Cardiac muscle cell (in vitro differentiated cells and primary cell): ENCODE results near the gene C10orf105. TPM values are rescaled to one million over a fixed set of nuclear protein-coding genes. Genes with fewer than 3 reads are reported as not detected.

Experiments
- DNase-seq, 2 donors: peaks; one replicate each; pipeline versions ENCODE4 v3.0.0 to v3.0.0-alpha.2; 2010 to 2017; ENCODE audit warnings: low read depth in 1 of 2, low spot score in 1 of 2
- H3K27ac ChIP-seq: fragments of 200-600 bp; sonication (generic); 2 replicates; pipeline ENCODE4 v1.5.1; 2016
- H3K27me3 ChIP-seq: fragments of 200-600 bp; sonication (generic); 2 replicates; pipeline ENCODE4 v1.6.0; 2016; ENCODE audit warnings: control low read depth
- H3K36me3 ChIP-seq: fragments of 200-600 bp; sonication (generic); 2 replicates; pipeline ENCODE4 v1.5.1; 2016; ENCODE audit warnings: control low read depth
- H3K4me1 ChIP-seq: fragments of 200-600 bp; sonication (generic); 2 replicates; pipeline ENCODE4 v1.8.1; 2017; ENCODE audit warnings: low read depth, mild to moderate bottlenecking, mixed run types
- H3K4me3 ChIP-seq: fragments of 200-600 bp; sonication (generic); 2 replicates; pipeline ENCODE4 v1.5.1; 2016; ENCODE audit warnings: mild to moderate bottlenecking
- H3K9me3 ChIP-seq: fragments of 200-600 bp; sonication (generic); 2 replicates; pipeline ENCODE4 v1.5.1; 2017; ENCODE audit warnings: low read depth, mild to moderate bottlenecking, control low read depth
- polyA plus RNA-seq: library from polyadenylated mRNA; unstranded; fragments of >200 nt; fragmentation: Nextera tagmentation; extraction: Ambion mirVana; gene quantifications from 2 replicates; pipeline ENCODE4 v1.2.1, GENCODE V29; 2016
- total RNA-seq: library from RNA; depleted of rRNA; stranded (reverse); fragments of >200 nt; gene quantifications from 2 replicates; pipeline ENCODE4 v1.2.3, GENCODE V29; 2016
- TF ChIP-seq, protein P1 (sequence below): IDR thresholded peaks from 2 replicates; pipeline ENCODE4 v1.5.1; 2012; ENCODE audit warnings: low read depth, mild to moderate bottlenecking, low read length

C10orf105 gene
- total and polyA plus RNA-seq, 2 experiments from 2014 or later: 0.03 TPM; not detected in 1

DNA sequence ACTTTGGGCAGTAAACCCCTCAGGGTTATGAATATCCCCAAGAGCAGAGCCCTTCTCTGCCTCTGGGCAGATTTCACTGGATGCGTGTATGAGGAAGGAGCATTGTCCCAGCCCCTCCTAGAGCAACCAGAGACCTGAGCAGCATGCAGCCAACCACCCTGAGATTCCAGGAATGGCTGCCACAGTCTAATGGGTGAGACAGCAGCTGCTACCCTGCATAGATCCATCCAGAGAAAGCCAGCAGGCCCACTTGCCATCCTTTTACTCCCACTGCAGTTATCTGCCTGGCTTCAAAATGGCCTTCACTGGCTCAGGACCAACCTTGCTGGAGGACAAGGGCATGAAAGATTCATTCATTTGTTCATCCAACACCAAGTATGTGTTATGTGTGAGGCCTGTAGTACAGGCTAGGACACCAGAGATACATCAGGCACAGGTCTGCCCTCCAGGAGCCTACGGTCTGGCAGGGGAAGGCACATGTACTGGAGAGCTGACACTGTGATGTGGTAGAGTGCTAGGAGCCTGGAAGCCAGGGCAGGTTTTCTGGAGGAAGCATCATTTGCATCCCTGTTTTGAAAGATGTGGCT, 26.2 kb upstream of the C10orf105 start:
- no peak overlapping the region for H3K4me3 ChIP-seq
- H3K27me3 ChIP-seq: no peaks in the 10 kb centered on the region
- no peaks in the 10 kb centered on the region for H3K9me3 ChIP-seq
- TF ChIP-seq, protein P1, sequence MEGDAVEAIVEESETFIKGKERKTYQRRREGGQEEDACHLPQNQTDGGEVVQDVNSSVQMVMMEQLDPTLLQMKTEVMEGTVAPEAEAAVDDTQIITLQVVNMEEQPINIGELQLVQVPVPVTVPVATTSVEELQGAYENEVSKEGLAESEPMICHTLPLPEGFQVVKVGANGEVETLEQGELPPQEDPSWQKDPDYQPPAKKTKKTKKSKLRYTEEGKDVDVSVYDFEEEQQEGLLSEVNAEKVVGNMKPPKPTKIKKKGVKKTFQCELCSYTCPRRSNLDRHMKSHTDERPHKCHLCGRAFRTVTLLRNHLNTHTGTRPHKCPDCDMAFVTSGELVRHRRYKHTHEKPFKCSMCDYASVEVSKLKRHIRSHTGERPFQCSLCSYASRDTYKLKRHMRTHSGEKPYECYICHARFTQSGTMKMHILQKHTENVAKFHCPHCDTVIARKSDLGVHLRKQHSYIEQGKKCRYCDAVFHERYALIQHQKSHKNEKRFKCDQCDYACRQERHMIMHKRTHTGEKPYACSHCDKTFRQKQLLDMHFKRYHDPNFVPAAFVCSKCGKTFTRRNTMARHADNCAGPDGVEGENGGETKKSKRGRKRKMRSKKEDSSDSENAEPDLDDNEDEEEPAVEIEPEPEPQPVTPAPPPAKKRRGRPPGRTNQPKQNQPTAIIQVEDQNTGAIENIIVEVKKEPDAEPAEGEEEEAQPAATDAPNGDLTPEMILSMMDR: no peak
- H3K4me1 ChIP-seq: peaks cover 24% of the 10 kb centered on the region
- no peak for DNase-seq
- H3K36me3 ChIP-seq: no peaks in the 10 kb centered on the region
- peak overlapping the region; percentile 86 for H3K27ac ChIP-seq

DNA sequence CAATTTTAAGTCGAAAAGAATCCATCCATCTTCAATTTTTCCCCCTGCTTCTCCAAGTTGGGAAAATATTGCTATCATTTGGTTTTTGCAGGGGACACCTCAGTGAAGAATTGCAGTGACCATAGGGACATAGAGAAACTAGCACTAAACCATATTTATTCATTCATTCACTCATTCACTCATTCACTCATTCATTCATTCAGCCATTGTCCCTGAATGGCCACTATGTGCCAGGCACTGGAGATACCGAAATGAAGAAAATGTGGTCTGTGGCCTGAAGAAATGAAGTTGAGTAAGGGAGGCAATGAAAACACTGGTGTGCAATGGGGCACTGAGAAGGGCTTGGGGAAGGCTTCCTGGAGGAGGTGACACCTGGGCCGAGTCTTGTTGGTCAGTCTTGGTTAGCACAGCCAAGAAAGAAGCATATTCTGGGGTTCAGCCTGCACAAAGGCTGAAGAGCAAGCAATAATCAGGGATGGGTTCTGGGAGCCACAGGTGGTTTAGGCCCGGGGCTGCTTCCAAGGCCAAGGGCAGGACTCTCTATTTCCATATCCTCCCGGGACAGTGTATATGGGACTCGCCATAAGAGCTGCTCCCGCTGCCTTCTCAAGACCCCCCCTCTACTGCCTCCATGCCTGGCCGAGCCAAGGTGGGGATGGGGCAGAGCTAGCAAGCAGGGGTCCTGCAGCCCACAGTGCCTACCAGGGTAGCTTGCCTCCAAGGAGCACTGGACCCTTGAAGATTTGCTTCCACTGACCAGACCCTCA, 25.5 kb upstream of the C10orf105 start:
- H3K4me3 ChIP-seq: no peak overlapping the region
- no peaks in the 10 kb centered on the region for H3K36me3 ChIP-seq
- no peaks in the 10 kb centered on the region for H3K27me3 ChIP-seq
- H3K4me1 ChIP-seq: peaks cover 24% of the 10 kb centered on the region
- no peak for DNase-seq
- TF ChIP-seq, protein P1: no peak
- H3K9me3 ChIP-seq: no peaks in the 10 kb centered on the region
- peak overlapping the region; percentile 86 for H3K27ac ChIP-seq

DNA sequence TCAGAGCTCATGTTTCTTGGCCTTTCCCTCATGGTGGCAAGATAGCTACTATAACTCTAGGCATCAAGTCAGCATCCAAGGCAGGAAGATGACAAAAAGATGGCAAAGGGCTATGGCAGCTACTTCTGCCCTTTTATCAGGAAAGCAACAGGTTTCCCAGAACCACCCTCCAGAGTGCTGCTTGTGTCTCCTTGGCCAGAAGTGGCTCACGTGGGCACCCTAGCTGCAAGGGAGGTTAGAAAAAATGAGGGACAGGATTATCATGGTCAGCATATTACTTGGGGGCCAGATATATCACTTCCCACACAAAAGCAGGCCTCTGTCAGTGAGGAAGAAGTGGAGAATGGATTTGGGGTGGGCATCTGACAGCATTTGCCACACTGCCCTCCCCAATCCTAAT, 24.3 kb upstream of the C10orf105 start:
- Histone ChIP-seq H3K27me3 (no peaks in the 10 kb centered on the region), H3K4me3 (no peak overlapping the region), H3K36me3 (no peaks in the 10 kb centered on the region), H3K9me3 (no peaks in the 10 kb centered on the region), H3K27ac (no peak overlapping the region), H3K4me1 (peaks cover 22% of the 10 kb centered on the region)
- no peak for DNase-seq
- TF ChIP-seq, protein P1: no peak

DNA sequence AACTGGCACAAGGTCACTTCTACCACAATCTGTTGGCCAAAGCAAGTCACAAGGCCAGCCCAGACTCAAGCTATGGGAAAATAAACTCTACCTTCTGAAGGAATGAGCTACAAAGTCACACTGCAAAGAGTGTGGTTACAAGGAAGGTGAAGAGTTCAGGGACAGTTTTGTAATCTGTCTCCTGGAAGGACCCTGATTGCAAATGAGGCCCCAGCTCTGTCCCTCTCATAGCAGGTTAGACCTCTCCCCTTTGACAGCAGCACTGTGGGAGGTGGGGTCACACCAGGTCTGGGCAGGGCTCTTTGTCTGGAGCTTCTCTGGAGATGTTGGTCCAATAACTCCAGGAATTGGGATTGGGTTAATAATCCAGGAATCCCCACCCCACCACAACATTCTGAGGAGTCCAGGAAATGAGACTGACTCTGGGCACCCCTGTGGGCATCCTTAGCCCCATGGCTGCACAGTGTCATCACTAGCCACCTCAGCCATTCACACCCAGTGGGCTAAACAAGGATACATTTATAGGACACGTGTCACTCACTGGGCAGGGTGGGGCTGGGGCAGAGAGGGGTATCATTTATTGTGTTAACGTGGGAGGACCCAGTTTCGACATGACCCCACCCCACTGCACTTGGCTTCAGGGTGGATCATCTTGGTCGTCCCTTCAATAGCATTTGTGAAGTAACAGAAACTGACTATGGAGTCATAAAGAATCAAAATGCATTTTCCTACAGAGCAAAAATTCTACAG, 23.7 kb upstream of the C10orf105 start:
- Histone ChIP-seq H3K27me3 (no peaks in the 10 kb centered on the region), H3K4me3 (no peak overlapping the region), H3K36me3 (no peaks in the 10 kb centered on the region), H3K4me1 (peaks cover 21% of the 10 kb centered on the region), H3K9me3 (no peaks in the 10 kb centered on the region), H3K27ac (no peak overlapping the region)
- no peak for DNase-seq
- TF ChIP-seq, protein P1: no peak

DNA sequence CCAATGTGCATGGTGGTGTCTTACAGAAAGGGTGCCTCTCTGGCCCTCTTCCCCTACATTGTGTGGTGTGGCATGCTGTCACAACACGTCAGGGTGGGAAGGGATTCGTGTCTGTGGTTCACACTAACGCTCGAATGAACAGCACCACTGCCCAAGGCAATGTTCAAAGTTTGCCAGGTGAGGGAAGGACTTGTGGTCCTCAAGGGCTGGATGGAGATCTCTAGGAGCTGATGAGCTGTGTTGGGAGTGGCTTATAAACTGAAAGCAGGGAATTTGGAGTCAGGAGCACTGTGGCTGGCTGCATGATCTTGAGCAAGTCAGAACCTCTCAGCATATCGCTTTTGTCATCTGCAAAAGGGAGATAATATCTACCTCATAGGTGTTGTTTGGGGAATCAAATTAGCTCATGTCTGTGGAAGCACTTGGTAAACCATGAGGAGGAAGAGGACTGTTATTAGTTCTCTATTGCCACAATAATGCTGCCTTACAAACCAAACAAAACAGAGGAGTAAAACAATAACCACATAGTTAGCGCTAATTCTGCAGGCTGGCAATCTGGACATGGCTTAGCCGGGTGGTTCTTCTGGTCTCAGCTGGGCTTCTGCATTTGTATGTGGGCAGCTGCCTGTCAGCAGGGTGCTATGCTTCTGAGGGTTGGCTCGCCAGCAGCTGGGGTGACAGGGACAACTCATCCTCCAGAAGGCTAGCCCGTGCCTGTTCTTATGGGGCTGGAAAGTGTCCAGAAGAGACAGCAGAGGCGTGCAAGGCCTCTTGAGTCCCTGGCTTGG, 22.9 kb upstream of the C10orf105 start:
- DNase-seq: no peak
- Histone ChIP-seq H3K27ac (no peak overlapping the region), H3K9me3 (no peaks in the 10 kb centered on the region), H3K4me1 (peaks cover 16% of the 10 kb centered on the region), H3K27me3 (no peaks in the 10 kb centered on the region), H3K36me3 (no peaks in the 10 kb centered on the region), H3K4me3 (no peak overlapping the region)
- TF ChIP-seq, protein P1: no peak
